Activated T-cell treated with anti-CD3 and anti-CD28 coated beads, Interleukin-2, amount 50 U/mL, for 48 hours (primary cell): Measurements from ENCODE around the gene MRPS5.
"Not testable (repeated sequence)": the region's sequence is repeated elsewhere in the genome, so short reads cannot be mapped to it uniquely, and the experiment has no call there.

ENCODE experiments used
- DNase-seq, 2 experiments: peaks; one replicate each; pipeline ENCODE4 v3.0.0-alpha.2; 2020

The MRPS5 gene

DNA sequence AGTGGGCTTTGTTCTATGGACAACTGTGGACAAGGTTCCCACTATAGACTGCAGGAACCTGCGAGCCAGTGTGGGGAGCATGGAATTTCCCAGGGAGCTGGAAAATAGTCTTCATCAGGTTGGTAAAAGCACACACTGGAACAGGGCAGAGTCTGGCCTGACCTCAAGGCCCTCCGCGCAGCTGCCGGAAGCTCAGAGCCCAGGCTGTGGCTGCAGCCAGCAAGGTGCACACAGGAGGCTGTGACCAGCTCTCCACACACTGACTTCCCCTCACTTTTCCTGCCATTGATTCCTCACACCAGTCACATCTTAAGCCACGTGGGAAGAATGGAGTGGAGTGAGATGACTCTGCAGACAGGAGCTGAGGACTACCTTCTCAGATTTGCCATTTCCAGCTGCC lies 77.0 kb downstream of the MRPS5 start:
- DNase-seq: no peak

- DNase-seq: peak; percentile 50 to 58
These were observed 78.1 kb downstream of the MRPS5 start for GRCh38 chr2:95043300-95044093.

GRCh38 chr2:95042472-95043271 lies 78.9 kb downstream of the MRPS5 start:
- no peak for DNase-seq

- no peak for DNase-seq
These were observed 79.7 kb downstream of the MRPS5 start for GRCh38 chr2:95041824-95042442.

DNA sequence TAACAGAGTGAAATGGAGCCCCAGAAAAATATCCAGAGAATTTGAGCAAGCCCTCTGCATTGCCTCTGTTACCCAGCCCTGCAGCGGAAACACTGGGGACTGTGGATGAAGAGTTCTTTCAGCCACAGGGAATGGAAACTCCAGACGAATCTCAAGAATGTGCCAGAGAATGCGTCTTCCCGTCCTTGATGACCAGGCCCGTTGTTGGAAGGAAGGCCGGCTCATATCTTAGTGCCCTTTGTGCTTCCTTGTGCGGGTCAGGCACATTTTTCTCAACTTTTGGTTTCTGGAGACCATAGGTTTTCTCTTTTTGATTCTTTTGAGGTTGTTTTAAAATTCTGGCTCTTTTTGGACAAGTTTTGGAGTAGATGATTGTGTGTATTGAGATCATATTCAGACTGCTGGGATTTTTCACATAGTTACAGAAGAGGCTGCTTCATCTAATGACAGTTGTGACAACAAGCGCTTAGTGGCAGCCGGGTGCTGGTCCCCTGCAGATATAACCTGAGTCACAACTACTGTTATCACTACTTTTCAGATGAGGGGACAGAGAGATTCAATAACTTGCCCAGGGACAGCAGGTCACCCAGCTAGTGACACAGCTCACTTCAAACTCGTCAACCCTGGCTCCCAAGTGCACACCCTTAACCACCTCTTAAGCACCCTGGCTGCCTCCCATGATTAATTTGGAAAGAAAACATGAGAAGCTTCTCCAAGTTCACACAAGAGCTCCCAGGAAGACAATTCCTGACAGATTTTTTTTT lies 80.4 kb downstream of the MRPS5 start:
- DNase-seq: no peak

DNA sequence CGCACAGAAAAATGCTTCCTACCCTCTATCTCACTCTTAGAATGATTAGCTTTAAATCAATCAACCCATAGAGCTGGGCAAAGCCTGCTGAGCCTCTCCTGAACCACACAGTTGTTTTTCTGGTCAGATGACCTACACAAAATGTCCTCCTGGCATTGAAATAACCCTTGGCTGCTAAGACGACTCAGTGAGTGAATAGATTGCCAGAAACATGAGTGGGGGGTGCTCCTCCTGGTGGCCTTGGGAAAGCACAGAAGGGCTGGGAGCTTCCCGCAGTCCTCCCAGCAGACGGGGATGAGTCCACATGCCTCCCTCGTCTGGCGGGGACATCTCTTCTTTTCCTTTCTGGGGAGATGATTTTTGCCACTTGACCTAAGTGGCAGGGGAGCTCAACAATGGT lies 81.2 kb downstream of the MRPS5 start:
- DNase-seq: no peak

- no peak for DNase-seq
These were observed 81.6 kb downstream of the MRPS5 start for GRCh38 chr2:95039978-95040377.

GRCh38 chr2:95039363-95039762 lies 82.2 kb downstream of the MRPS5 start:
- peak in 1 of 2 experiments; percentile 57 for DNase-seq

DNA sequence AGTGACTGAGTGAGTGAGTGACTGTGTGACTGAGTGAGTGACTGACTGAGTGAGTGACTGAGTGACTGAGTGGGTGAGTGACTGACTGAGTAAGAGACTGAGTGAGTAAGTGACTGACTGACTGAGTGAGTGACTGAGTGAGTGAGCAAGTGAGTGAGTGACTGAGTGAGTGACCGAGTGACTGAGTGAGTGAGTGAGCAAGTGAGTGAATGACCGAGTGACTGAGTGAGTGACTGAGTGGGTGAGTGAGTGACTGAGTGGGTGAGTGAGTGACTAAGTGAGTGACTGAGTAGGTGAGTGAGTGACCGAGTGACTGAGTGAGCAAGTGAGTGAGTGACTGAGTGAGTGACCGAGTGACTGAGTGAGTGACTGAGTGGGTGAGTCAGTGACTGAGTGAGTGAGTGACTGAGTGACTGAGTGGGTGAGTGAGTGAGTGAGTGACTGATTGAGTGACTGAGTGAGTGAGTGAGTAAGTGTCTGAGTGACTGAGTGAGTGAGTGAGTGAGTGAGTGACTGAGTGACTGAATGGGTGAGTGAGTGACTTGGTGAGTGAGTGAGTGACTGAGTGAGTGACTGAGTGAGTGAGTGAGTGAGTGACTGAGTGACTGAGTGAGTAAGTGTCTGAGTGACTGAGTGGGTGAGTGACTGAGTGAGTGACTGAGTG lies 82.8 kb downstream of the MRPS5 start:
- DNase-seq: no peak

DNA sequence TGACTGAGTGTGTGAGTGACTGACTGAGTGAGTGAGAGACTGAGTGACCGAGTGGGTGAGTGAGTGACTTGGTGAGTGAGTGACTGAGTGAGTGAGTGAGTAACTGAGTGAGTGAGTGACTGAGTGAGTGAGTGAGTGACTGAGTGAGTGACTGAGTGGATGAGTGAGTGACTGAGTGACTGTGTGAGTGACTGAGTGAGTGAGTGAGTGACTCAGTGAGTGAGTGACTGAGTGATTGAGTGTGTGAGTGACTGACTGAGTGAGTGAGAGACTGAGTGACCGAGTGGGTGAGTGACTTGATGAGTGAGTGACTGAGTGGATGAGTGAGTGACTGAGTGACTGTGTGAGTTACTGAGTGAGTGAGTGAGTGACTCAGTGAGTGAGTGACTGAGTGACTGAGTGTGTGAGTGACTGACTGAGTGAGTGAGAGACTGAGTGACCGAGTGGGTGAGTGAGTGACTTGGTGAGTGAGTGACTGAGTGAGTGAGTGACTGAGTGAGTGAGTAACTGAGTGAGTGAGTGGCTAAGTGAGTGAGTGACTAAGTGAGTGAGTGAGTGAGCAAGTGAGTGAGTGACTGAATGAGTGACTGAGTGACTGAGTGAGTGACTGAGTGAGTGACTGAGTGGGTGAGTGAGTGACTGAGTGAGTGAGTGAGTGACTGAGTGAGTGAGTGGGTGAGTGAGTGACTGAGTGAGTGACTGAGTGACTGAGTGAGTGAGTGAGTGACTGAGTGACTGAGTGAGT lies 83.6 kb downstream of the MRPS5 start:
- DNase-seq: not testable (repeated sequence)

DNA sequence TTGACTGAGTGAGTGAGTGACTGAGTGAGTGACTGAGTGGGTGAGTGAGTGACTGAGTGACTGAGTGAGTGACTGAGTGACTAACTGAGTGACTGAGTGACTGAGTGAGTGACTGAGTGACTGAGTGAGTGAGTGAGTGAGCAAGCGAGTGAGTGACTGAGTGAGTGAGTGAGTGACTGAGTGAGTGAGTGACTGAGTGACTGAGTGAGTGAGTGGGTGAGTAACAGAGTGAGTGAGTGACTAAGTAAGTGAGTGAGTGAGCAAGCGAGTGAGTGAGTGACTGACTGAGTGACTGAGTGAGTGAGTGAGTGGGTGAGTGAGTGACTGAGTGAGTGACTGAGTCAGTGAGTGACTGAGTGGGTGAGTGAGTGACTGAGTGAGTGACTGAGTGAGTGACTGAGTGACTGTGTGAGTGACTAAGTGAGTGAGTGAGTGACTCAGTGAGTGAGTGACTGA lies 84.2 kb downstream of the MRPS5 start:
- no peak for DNase-seq

DNA sequence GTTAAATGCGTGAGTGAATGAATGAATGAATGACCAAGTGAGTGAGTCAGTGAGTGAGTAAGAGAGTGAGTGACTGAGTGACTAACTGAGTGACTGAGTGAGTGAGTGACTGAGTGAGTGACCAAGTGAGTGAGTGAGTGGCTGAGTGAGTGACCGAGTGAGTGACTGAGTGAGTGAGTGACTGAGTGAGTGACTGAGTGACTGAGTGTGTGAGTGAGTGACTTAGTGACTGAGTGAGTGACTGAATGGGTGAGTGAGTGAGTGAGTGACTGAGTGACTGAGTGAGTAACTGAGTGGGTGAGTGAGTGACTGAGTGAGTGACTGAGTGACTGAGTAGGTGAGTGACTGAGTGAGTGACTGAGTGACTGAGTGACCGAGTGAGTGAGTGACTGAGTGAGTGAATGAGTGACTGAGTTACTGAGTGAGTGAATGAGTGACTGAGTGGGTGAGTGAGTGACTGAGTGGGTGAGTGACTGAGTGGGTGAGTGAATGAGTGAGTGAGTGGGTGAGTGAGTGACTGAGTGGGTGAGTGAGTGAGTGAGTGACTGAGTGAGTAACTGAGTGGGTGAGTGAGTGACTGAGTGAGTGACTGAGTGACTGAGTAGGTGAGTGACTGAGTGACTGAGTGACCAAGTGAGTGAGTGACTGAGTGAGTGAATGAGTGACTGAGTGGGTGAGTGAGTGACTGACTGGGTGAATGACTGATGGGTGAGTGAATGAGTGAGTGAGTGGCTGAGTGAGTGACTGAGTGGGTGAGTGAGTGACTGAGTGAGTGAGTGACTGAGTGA lies 84.8 kb downstream of the MRPS5 start:
- DNase-seq: no peak
